Spleen (tissue), 11 donors: Measurements from ENCODE around the gene C1QA. TPM values are rescaled to one million over a fixed set of nuclear protein-coding genes. Genes with fewer than 3 reads are reported as not detected.

Experiments used
- DNase-seq: peaks from one replicate; pipeline ENCODE4 v3.0.0-alpha.2; 2020
- H3K27ac ChIP-seq, 8 donors: fragments of 200-600 bp; sonication (generic) in 7 of 8; 1 replicate in 4 of 8; 2 replicates in 4 of 8; pipeline versions ENCODE4 v1.5.0 to v1.8.0; 2016 to 2021; ENCODE audit warnings: inconsistent platforms in 4 of 8, mild to moderate bottlenecking in 4 of 8, moderate library complexity in 1 of 8
- H3K27me3 ChIP-seq, 7 donors: fragments of 200-600 bp; sonication (generic) in 6 of 7; replicated peaks in 1 of 7; 1 replicate in 4 of 7; 2 replicates in 3 of 7; pipeline versions ENCODE4 v1.5.0 to v1.8.0; 2016 to 2021; ENCODE audit warnings: inconsistent platforms in 3 of 7, mild to moderate bottlenecking in 1 of 7
- H3K36me3 ChIP-seq, 6 donors: fragments of 200-600 bp; sonication (generic) in 5 of 6; 1 replicate in 4 of 6; 2 replicates in 2 of 6; pipeline versions ENCODE4 v1.5.0 to v1.8.0; 2016 to 2021; ENCODE audit warnings: inconsistent platforms in 2 of 6
- H3K4me1 ChIP-seq, 6 donors: fragments of 200-600 bp; sonication (generic) in 5 of 6; 1 replicate in 3 of 6; 2 replicates in 3 of 6; pipeline versions ENCODE4 v1.5.0 to v1.8.0; 2016 to 2021; ENCODE audit warnings: inconsistent platforms in 3 of 6
- H3K4me3 ChIP-seq, 8 donors: fragments of 200-600 bp; sonication (generic) in 7 of 8; 1 replicate in 4 of 8; 2 replicates in 4 of 8; pipeline versions ENCODE4 v1.5.0 to v1.8.0; 2016 to 2021; ENCODE audit warnings: inconsistent platforms in 4 of 8, mild to moderate bottlenecking in 4 of 8, moderate library complexity in 2 of 8
- H3K9me3 ChIP-seq, 8 donors: fragments of 200-600 bp; sonication (generic) in 7 of 8; 1 replicate in 4 of 8; 2 replicates in 4 of 8; pipeline versions ENCODE4 v1.5.0 to v1.8.0; 2016 to 2021; ENCODE audit warnings: inconsistent platforms in 4 of 8
- CTCF ChIP-seq, 11 experiments: fragments of 200-600 bp in 7 of 11; fragments of 450-650 bp in 4 of 11; sonication (generic) in 4 of 11; IDR thresholded peaks in 8 of 11; conservative IDR thresholded peaks in 3 of 11; 1 replicate in 7 of 11; 2 replicates in 4 of 11; pipeline versions ENCODE4 v1.4.0 to v1.8.0; 2016 to 2021; ENCODE audit warnings: antibody characterized with exemption in 11 of 11, inconsistent platforms in 4 of 11, mild to moderate bottlenecking in 1 of 11
- POLR2A ChIP-seq, 3 donors: fragments of 450-650 bp; IDR thresholded peaks; one replicate each; pipeline ENCODE4 v1.5.1; 2017; ENCODE audit warnings: antibody characterized with exemption in 3 of 3, mild to moderate bottlenecking in 1 of 3
- POLR2AphosphoS5 ChIP-seq, 3 donors: sonication (generic); formaldehyde crosslinking; IDR thresholded peaks; one replicate each; pipeline ENCODE4 v1.5.1; 2017; ENCODE audit warnings: antibody characterized with exemption in 3 of 3
- WGBS, 5 donors: extraction: QIAGEN DNeasy Blood & Tissue Kit in 3 of 5; methylation state at CpG; one replicate each; pipeline versions ENCODE4 v1.1.5 to v1.1.7; 2013 to 2018; 5-methylcytosine and 5-hydroxymethylcytosine counted together
- intact Hi-C: fragments of 100-400 bp; cut with DNase I; formaldehyde crosslinking; loops from one replicate; pipeline ENCODE4 v1.15.0; 2023; ENCODE audit warnings: low total_unique reads
- polyA plus RNA-seq, 3 donors: library from polyadenylated mRNA; stranded (reverse); fragments of 200-250 nt; gene quantifications; one replicate each; pipeline ENCODE4 v1.2.1, GENCODE V29; 2013
- total RNA-seq, 7 donors: library from RNA; depleted of rRNA in 3 of 7; stranded (reverse); fragments of >200 nt in 3 of 7; fragmentation: NEBNext Ultra II Directional in 4 of 7; extraction: Animal tissue kit (Norgen Biotek cat#: 25700) in 4 of 7; gene quantifications; one replicate each; pipeline versions ENCODE4 v1.1.0 to v1.2.1, GENCODE V29; 2016 to 2021
- donor health status: healthy with polysubstance abuse.
- donor health status: DM: no; HTN: no; CAD: no; lungs with moderate emphysema.
- donor health status: DM: no; HTN: no; CAD: no.
- donor health status: Bipolar disorder and iron deficiency.
- donor health status: healthy.
- donor health status: DM: no; HTN: no; CAD: no.
- donor health status: DM: yes; HTN: yes; CAD: no.

C1QA gene
- total and polyA plus RNA-seq, 10 donors: 296 to 1,485 (median 925) TPM

GRCh38 chr1:22600817-22601605 is 35.4 kb upstream of the C1QA start:
- Histone ChIP-seq H3K27ac (no peak overlapping the region), H3K4me3 (no peak overlapping the region), H3K36me3 (no peaks in the 10 kb centered on the region), H3K4me1 (no peaks in the 10 kb centered on the region), H3K27me3 (peaks cover 0 to 69% (median 8%) of the 10 kb centered on the region in 7 donors), H3K9me3 (no peaks in the 10 kb centered on the region)
- DNase-seq: no peak
- no peak for TF ChIP-seq POLR2AphosphoS5 (IDR thresholded peaks at IDR 0.05)
- no peak for TF ChIP-seq CTCF (IDR thresholded peaks at IDR 0.05 in 8 of 11, conservative IDR thresholded peaks at IDR 0.05 in 3 of 11)
- no peak for TF ChIP-seq POLR2A (IDR thresholded peaks at IDR 0.05)
- intact Hi-C loops: no loop called here
- 88 to 97% (median 93%) methylated on average over 16 to 39 of the region's 39 CpGs for WGBS, 5 donors

- Histone ChIP-seq H3K27ac (no peak overlapping the region), H3K9me3 (no peaks in the 10 kb centered on the region), H3K4me1 (no peaks in the 10 kb centered on the region), H3K27me3 (peaks cover 0 to 74% (median 8%) of the 10 kb centered on the region in 7 donors), H3K36me3 (no peaks in the 10 kb centered on the region), H3K4me3 (no peak overlapping the region)
- intact Hi-C loops: no loop called here
- TF ChIP-seq POLR2AphosphoS5 (IDR thresholded peaks at IDR 0.05): no peak
- TF ChIP-seq CTCF (IDR thresholded peaks at IDR 0.05 in 8 of 11, conservative IDR thresholded peaks at IDR 0.05 in 3 of 11): no peak
- TF ChIP-seq POLR2A (IDR thresholded peaks at IDR 0.05): no peak
- DNase-seq: no peak
- 90 to 93% (median 90%) methylated on average over 11 to 12 of the region's 12 CpGs for WGBS, 5 donors
Measured at GRCh38 chr1:22601610-22602009, 34.8 kb upstream of the C1QA start.

DNA sequence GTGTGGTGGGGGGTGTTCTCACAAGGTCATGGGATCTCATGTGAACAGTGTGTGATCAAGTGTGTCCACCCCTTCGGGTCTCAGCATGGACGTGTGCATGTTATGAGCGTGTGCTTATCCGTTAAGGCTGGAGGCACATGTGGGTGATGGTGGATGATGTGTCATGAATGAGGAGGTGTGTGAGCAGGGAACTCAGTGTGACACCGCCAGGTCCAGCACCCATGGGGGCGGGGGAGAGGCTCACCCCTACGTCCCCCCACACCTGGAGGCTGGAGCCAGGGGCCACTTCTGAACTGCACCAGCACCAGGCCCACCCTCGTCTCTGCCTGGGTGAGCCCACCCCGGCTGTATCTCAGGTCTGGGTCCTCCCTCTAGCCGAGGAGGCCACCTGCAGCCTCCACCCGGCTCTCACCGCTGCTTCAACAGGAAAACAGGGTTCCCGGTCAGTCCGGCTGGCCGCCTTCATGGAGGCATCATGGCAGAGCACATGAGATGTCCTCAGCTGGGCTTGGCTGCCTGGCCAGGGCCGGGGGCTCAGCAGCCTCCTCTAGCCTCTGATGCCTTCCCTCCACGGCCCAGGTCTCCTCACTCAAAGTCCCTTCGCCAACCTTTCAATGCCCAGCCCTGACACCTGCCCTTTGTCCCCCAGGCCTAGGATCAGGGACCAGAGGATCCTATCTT is 34.2 kb upstream of the C1QA start:
- H3K9me3 ChIP-seq: no peaks in the 10 kb centered on the region
- TF ChIP-seq CTCF (IDR thresholded peaks at IDR 0.05 in 8 of 11, conservative IDR thresholded peaks at IDR 0.05 in 3 of 11): no peak
- no peak for TF ChIP-seq POLR2A (IDR thresholded peaks at IDR 0.05)
- TF ChIP-seq POLR2AphosphoS5 (IDR thresholded peaks at IDR 0.05): no peak
- H3K27ac ChIP-seq: no peak overlapping the region
- no peak for DNase-seq
- no peaks in the 10 kb centered on the region for H3K36me3 ChIP-seq
- intact Hi-C loops: no loop called here
- no peaks in the 10 kb centered on the region for H3K4me1 ChIP-seq
- peaks cover 0 to 77% (median 8%) of the 10 kb centered on the region in 7 donors for H3K27me3 ChIP-seq
- H3K4me3 ChIP-seq: no peak overlapping the region
- 77 to 88% (median 84%) methylated on average over 16 to 18 of the region's 18 CpGs for WGBS, 5 donors

- Histone ChIP-seq H3K27me3 (peaks cover 0 to 95% (median 14%) of the 10 kb centered on the region in 7 donors), H3K4me1 (no peaks in the 10 kb centered on the region), H3K27ac (no peak overlapping the region), H3K4me3 (no peak overlapping the region), H3K9me3 (no peaks in the 10 kb centered on the region), H3K36me3 (no peaks in the 10 kb centered on the region)
- DNase-seq: no peak
- intact Hi-C loops: no loop called here
- TF ChIP-seq POLR2AphosphoS5 (IDR thresholded peaks at IDR 0.05) (no peak), CTCF (IDR thresholded peaks at IDR 0.05 in 8 of 11, conservative IDR thresholded peaks at IDR 0.05 in 3 of 11) (no peak), POLR2A (IDR thresholded peaks at IDR 0.05) (no peak)
- WGBS, 5 donors: 52 to 57% (median 55%) methylated on average over 4 of the region's 4 CpGs
Measured at GRCh38 chr1:22606161-22606560, 30.3 kb upstream of the C1QA start.
